ENCODE data around the gene CHTF18.
"Not testable (repeated sequence)": the region's sequence is repeated elsewhere in the genome, so short reads cannot be mapped to it uniquely, and the experiment has no call there.

The CHTF18 gene

DNA sequence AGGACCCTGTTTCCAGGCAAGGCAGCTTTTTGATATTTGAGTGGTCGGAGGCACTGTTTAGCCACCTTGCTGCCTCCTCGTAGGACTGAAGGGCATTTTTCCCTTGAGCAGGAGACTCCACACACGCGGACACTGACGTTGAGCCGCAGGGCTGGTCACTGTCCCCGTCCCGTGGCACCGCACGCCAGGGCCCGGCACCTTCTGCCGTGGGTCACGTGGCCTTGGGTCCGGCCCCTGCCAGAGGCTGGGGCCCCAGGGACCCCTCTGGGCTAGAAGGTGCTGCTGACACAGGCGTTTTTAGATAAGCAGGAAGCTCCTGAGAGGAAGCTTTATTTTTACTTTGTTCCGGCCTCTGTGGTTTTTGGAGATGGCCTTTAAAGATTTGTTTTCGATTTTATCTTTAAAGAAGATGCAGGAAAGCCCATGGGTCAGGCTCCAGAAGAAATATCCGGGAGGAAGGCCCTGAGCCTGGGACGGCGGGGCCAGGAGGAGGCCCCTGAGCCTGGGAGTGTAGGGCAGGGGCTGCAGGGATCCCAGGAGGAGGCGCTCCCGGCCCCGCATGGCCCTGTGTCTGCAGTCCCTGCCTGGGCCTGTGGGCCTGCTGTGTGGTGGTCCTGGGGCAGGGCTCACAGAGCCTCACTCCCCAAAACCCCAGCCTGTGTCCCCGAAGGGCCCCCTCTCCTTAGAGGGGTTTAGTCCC, 42.6 kb downstream of the CHTF18 start:
- DNase-seq: no peak

- no peak for DNase-seq
These were observed 43.4 kb downstream of the CHTF18 start for GRCh38 chr16:831571-832413.

- DNase-seq: no peak
These were observed 44.4 kb downstream of the CHTF18 start for GRCh38 chr16:832652-833336.

DNA sequence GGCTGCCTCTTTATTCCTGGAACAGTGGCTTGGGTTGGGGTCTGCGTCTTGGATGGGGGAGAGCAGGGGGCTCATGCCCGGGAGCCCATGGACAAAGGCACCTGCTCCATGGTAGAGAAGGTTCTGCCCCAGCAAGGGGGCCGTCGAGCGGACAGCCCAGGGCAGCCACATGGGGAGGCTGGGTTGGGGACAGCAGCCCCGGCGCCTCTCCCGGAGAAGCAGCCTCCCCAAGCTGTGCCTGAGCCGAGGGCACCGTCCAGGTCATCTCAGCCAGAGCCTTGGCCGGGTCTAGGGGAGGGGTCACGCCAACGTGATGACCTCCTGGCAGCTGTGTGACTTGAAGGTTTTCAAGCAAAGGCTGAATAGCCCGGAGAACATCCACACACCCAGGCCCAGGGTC, 45.0 kb downstream of the CHTF18 start:
- DNase-seq: no peak

- no peak for DNase-seq
These were observed 47.0 kb downstream of the CHTF18 start for GRCh38 chr16:835373-835772.

DNA sequence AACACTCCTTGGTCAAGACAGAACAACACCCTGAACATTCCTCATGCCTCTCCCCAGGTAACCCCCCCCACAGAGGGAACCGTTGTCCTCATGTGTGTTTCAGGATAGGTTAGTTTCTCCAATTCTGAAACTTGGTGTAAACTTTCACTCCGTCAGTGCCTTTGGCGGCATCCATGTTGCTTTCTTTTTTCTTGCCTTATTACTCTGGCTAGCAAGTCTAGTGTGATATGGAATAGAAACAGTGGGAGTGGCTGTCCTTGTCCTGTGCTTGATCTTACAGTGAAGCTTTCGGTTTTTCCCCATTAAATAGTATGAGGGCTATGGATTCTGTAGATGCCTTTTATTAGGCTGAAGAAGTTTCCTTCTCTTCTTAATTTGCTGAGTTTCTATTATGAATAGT, 47.8 kb downstream of the CHTF18 start:
- no peak for DNase-seq

DNA sequence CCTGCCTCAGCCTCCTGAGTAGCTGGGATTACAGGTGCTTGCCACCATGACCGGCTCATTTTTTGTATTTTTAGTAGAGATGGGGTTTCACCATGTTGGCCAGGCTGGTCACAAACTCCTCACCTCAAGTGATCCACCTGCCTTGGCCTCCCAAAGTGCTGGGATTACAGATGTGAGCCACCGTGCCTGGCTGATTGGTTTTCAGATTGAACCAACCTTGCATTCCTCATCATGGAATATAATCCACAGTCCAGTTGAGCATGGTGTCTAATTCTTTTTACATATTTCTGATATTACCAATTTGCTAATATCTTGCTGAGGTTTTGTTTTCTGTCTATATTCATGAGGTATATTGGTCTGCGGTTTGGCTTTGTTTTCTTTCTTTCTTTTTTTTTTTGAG, 48.4 kb downstream of the CHTF18 start:
- DNase-seq: not testable (repeated sequence)

GRCh38 chr16:838741-839140, 50.3 kb downstream of the CHTF18 start:
- DNase-seq: no peak

DNA sequence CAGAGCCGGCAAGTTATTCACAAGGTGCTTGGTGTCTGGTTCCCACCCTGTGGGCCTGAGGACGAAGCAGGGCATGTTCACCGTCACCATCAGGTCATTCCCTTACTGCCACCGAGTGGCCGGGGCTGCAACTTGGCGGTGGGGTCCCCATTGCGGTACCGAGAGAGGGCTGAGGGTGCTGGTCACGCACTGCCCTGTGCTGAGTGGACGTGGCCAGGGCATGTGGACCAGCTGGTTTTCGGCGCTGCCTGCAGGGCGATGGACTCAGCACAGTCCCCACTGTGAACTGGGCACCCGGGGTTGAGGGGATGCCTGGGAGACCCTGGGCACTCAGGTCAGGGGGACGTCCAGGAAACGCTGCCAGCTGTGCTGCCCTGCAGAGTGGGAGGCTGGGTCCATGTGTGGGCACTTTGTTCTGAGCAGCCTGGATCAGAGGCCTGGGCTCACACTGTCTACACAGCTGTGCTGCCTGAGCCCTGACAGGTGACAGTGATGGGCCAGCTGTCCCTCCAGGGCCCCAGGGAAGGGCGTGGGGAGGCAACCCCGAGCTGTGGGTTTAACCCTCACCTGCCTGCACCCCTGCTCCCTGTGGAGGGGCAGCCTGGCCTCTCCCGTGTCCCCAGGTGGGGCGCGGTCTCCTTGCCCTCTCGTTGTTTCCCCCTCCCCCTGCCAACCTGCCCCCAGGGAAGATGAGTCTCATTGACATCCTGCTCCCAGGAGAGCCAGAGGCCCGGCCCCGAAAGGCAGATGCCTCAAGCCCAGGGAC, 51.4 kb downstream of the CHTF18 start:
- no peak for DNase-seq

- no peak for DNase-seq
These were observed 52.4 kb downstream of the CHTF18 start for GRCh38 chr16:840561-841454.

DNA sequence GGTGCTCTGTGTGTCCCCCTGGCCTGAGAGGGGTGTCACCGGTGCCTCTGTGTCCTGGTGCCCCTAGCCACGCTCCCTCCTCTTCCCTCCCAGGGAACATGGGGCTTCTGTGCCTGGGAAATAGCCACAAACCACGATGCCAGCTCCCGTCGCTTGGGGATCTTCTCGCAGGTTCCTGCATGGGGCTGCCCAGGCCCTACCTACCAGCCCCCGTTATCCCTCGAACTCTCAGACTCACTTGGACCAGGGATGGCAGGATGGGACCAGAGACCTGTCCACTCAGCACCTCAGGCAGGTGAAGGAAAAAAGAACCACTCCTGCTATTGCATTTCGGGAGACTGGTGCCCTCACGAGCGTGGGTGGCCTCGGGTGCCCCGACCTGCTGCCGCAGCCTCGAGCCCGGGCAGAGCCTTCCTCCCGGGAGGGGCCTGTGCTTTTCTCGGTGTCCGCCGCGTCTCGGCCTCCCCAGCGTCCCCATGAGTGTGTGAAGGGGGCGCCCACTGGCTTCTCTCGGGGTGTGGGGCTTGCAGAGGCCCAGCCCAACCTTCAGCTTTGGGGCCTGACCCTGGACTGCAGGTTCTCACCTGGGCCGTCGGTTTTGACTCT, 53.1 kb downstream of the CHTF18 start:
- no peak for DNase-seq

DNA sequence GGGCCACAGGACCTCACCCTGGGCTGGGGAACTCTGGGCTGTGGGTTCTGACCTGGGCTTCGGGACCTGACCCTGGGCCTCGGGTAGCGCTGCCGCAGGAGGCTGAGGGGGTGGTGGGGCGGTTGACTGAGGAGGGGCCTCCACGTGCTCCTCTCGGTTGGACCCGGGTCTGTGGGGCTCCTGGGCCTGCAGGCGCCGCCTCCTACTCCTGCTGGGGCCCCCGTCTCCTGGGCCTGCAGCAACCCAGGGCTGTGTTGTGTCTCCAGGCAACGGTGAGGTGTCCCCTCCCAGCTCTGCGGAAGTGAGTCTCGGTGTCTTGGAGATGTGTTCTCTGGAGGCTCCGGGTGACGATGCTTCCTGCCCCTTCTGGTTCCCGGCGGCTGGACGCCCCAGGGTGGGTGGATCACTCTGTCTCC, 53.6 kb downstream of the CHTF18 start:
- no peak for DNase-seq

GRCh38 chr16:842711-843560, 54.5 kb downstream of the CHTF18 start:
- no peak for DNase-seq

DNA sequence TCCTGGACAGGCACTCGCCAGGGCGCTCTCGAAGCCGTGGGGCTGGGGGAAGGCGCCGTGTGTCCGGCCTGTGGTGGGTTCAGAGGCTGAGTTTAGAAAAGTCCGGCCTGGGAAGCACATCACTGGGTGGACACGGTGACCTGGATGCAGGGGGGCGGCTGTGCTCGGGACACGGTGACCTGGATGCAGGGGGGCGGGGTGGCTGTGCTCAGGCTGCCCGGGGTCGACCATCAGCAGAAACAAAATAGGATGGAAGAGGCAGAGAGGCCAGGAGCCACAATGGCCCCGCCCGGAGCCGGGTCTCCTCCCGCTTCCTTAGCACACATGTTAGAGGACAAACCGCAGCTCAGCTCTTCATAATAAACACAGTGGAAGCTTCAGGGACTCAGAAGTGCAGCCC, 55.4 kb downstream of the CHTF18 start:
- DNase-seq: no peak

DNA sequence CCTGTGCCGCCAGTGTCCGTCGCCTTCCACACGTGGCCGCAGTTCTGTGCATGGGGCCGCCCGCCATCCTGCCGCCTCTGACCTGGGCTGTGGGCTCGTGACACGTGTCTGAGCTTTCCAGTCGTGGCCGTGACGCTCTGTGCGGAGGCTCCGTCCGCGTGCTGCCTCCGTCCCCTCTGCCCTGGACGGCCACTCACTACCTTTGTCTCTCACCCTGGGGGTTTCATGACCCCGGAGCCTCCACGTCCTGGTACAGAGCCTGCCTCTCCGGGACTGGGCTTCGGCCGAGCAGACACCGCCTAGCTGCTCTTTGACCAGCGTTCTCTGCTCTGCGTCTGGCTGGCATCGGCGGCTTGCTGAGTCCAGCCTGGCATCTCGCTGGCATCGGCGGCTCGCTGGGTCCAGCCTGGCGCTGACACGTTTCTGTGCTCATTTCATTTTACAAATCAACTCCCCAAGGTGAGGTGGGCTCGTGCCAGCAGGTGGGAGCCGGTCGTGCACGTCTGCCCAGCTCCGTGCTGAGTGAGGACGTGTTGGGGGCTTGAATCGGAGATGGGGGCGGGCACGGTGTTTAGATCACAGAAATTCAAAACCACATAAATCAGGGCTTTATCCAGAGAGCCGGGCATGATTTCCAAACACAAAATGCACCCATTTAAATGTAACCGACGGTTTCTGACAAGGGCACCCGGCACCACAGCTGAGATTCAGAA, 56.4 kb downstream of the CHTF18 start:
- DNase-seq: no peak

GRCh38 chr16:845351-845745, 56.9 kb downstream of the CHTF18 start:
- no peak for DNase-seq

- no peak for DNase-seq
These were observed 58.7 kb downstream of the CHTF18 start for GRCh38 chr16:847151-847550.
